OCI-LY7 (cell line): Measurements from ENCODE around the gene LRRC28. TPM values are rescaled to one million over a fixed set of nuclear protein-coding genes. Genes with fewer than 3 reads are reported as not detected.

Experiments used
- BruUV-seq: library from RNA; stranded (reverse); fragments of 400-500 nt; replicated peaks from 2 replicates; lab custom pipeline; 2021; lab: Mats Ljungman, UMichigan
- CTCF ChIA-PET: fragments of 300-600 bp; sonication (Branson Sonifier 250); formaldehyde crosslinking; loops from one replicate; lab custom pipeline; 2022; ENCODE audit warnings: antibody characterized with exemption; ENCODE audit not compliant: unreplicated experiment; lab: Charles Lee
- POLR2A ChIA-PET: fragments of 300-600 bp; sonication (Branson Sonifier 250); formaldehyde crosslinking; loops from one replicate; lab custom pipeline; 2022; ENCODE audit warnings: antibody characterized with exemption; lab: Charles Lee
- DNase-seq: peaks from one replicate; pipeline ENCODE4 v3.0.0-alpha.2; 2015; ENCODE audit warnings: low spot score
- H2AFZ ChIP-seq: fragments of 200-600 bp; sonication (generic), shearing (Covaris generic); 2 replicates; pipeline ENCODE4 v1.6.1; 2014; ENCODE audit warnings: mild to moderate bottlenecking, antibody characterized with exemption, low read length, moderate library complexity
- H3K27ac ChIP-seq: fragments of 200-600 bp; sonication (generic); 2 replicates; pipeline ENCODE4 v1.5.1; 2014; ENCODE audit warnings: mixed run types, low read depth, mild to moderate bottlenecking, moderate library complexity, low read length, inconsistent platforms; ENCODE audit not compliant: poor library complexity, severe bottlenecking
- H3K36me3 ChIP-seq: fragments of 200-600 bp; sonication (generic); 2 replicates; pipeline ENCODE4 v1.6.1; 2014; ENCODE audit warnings: mild to moderate bottlenecking, antibody characterized with exemption, low read length, moderate library complexity, mixed read lengths; ENCODE audit not compliant: insufficient read depth
- H3K4me1 ChIP-seq: fragments of 200-600 bp; sonication (generic); 2 replicates; pipeline ENCODE4 v1.5.1; 2014; ENCODE audit warnings: mild to moderate bottlenecking, low read length; ENCODE audit not compliant: insufficient read depth, poor library complexity, severe bottlenecking
- H3K4me2 ChIP-seq: fragments of 200-600 bp; sonication (generic); 2 replicates; pipeline ENCODE4 v1.6.1; 2014; ENCODE audit warnings: mild to moderate bottlenecking, low read length
- H3K4me3 ChIP-seq: fragments of 200-600 bp; sonication (generic); 2 replicates; pipeline ENCODE4 v1.5.1; 2014; ENCODE audit warnings: mild to moderate bottlenecking, low read depth, low read length; ENCODE audit not compliant: poor library complexity, severe bottlenecking
- H3K79me2 ChIP-seq: fragments of 200-600 bp; sonication (generic); 2 replicates; pipeline ENCODE4 v1.6.1; 2016; ENCODE audit warnings: low read depth, mild to moderate bottlenecking, low read length, moderate library complexity, mixed read lengths; ENCODE audit not compliant: insufficient read depth
- H3K9me2 ChIP-seq: fragments of 200-600 bp; sonication (generic); 2 replicates; pipeline ENCODE4 v1.6.1; 2016; ENCODE audit warnings: mild to moderate bottlenecking, low read length, mixed read lengths; ENCODE audit not compliant: insufficient read depth
- H3K9me3 ChIP-seq: fragments of 200-600 bp; sonication (generic); 2 replicates; pipeline ENCODE4 v1.6.1; 2014; ENCODE audit warnings: mild to moderate bottlenecking, mixed run types, low read length, mixed read lengths
- H4K20me1 ChIP-seq: fragments of 200-600 bp; sonication (generic); 2 replicates; pipeline ENCODE4 v1.6.1; 2014; ENCODE audit warnings: mild to moderate bottlenecking, antibody characterized with exemption, low read length, moderate library complexity, mixed read lengths; ENCODE audit not compliant: insufficient read depth
- CTCF ChIP-seq: fragments of 200-600 bp; sonication (generic); conservative IDR thresholded peaks from 2 replicates; pipeline ENCODE4 v1.5.1; 2014; ENCODE audit warnings: mild to moderate bottlenecking, antibody characterized with exemption, low read length, moderate library complexity, mixed read lengths
- EZH2phosphoT487 ChIP-seq: fragments of 200-600 bp; sonication (generic); IDR thresholded peaks from 2 replicates; pipeline ENCODE4 v1.6.1; 2018; ENCODE audit warnings: low read depth, borderline replicate concordance, mild to moderate bottlenecking, mixed run types, antibody characterized with exemption, low read length, moderate library complexity, mixed read lengths
- intact Hi-C: fragments of 100-400 bp; cut with micrococcal nuclease; formaldehyde crosslinking; loops from one replicate; pipeline ENCODE4 v1.10.0; 2022; ENCODE audit not compliant: unreplicated experiment
- total RNA-seq, 2 experiments: library from RNA; depleted of rRNA in 1 of 2; stranded (reverse); fragments of >200 nt in 1 of 2; shearing (Covaris generic) in 1 of 2; gene quantifications; 2 replicates each; pipeline ENCODE4 v1.2.3, GENCODE V29; 2014 to 2022

The LRRC28 gene
- total RNA-seq, 2 experiments from 2014 or later: 25.7 to 30.2 TPM

DNA sequence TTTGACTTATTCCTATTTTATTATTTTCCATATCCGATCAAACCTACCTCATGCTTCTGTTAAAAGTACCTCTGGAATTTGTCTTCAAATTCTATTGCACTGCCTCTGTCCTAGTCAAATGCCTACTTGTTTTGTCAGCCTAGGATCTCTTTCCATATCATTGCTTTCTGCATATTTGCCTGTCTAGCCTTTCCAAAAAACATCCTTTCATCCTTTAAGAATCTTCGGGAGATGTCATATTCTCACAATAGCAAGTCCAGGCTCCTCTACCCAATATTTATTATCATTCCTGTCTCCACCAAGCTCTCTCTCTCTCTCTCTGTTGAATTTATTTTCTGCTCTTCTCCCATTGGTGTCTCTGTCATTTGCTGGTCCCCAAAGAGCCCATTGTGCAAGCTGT lies 80.1 kb downstream of the LRRC28 start:
- H2AFZ ChIP-seq: no peak overlapping the region
- H4K20me1 ChIP-seq: no peaks in the 10 kb centered on the region
- H3K9me3 ChIP-seq: no peaks in the 10 kb centered on the region
- no peak overlapping the region for H3K4me3 ChIP-seq
- H3K4me2 ChIP-seq: no peak overlapping the region
- H3K27ac ChIP-seq: no peak overlapping the region
- ChIA-PET POLR2A (no interaction called here), CTCF (no interaction called here)
- no peaks in the 10 kb centered on the region for H3K9me2 ChIP-seq
- intact Hi-C loops: no loop called here
- no TSS peak for BruUV-seq
- no peak for DNase-seq
- TF ChIP-seq CTCF (no peak), EZH2phosphoT487 (no peak)
- H3K36me3 ChIP-seq: no peaks in the 10 kb centered on the region
- H3K4me1 ChIP-seq: no peaks in the 10 kb centered on the region
- H3K79me2 ChIP-seq: no peaks in the 10 kb centered on the region

DNA sequence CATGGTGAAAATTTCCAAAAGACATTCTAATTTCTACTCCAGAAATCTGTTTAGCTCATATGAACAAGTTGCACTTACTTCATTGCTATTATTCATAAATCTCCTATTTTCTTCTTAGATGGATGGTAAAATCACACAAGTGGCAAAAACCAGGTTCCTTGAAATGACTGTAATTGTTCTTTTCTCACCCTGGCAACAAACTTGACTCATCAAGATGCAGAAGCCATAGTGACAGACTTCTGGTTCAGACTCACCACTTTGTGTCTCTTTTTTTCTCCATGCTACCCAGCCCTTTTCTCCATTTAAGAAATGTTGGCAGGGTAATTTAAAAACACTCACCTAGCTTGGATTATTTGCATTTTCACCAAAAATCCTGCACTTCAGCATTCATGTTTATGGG lies 82.1 kb downstream of the LRRC28 start:
- no peak overlapping the region for H3K27ac ChIP-seq
- no peak overlapping the region for H3K4me2 ChIP-seq
- H3K9me2 ChIP-seq: no peaks in the 10 kb centered on the region
- H3K79me2 ChIP-seq: no peaks in the 10 kb centered on the region
- TF ChIP-seq EZH2phosphoT487 (no peak), CTCF (no peak)
- no peak for DNase-seq
- no peaks in the 10 kb centered on the region for H3K4me1 ChIP-seq
- ChIA-PET POLR2A (interaction anchor here (0.9 kb wide), 1 partner anchor 13 kb away, joined by 3 read pairs; no protein-coding TSS in a partner anchor), CTCF (no interaction called here)
- BruUV-seq: no TSS peak
- intact Hi-C loops: no loop called here
- no peaks in the 10 kb centered on the region for H4K20me1 ChIP-seq
- H3K36me3 ChIP-seq: no peaks in the 10 kb centered on the region
- no peak overlapping the region for H3K4me3 ChIP-seq
- H3K9me3 ChIP-seq: no peaks in the 10 kb centered on the region
- H2AFZ ChIP-seq: no peak overlapping the region

- no peaks in the 10 kb centered on the region for H3K9me3 ChIP-seq
- POLR2A ChIA-PET: interaction anchor here (0.9 kb wide), 1 partner anchor 14 kb away, joined by 3 read pairs; no protein-coding TSS in a partner anchor
- no peak overlapping the region for H2AFZ ChIP-seq
- H3K4me3 ChIP-seq: no peak overlapping the region
- H3K27ac ChIP-seq: no peak overlapping the region
- H3K4me2 ChIP-seq: no peak overlapping the region
- H3K79me2 ChIP-seq: no peaks in the 10 kb centered on the region
- no peaks in the 10 kb centered on the region for H3K36me3 ChIP-seq
- intact Hi-C loops: no loop called here
- TF ChIP-seq EZH2phosphoT487: no peak
- no peak for TF ChIP-seq CTCF
- H3K4me1 ChIP-seq: no peaks in the 10 kb centered on the region
- H3K9me2 ChIP-seq: no peaks in the 10 kb centered on the region
- DNase-seq: no peak
- no peaks in the 10 kb centered on the region for H4K20me1 ChIP-seq
- BruUV-seq: no TSS peak
- CTCF ChIA-PET: no interaction called here
Observed at GRCh38 chr15:99333981-99334380, 82.7 kb downstream of the LRRC28 start.
